Mammary epithelial cell (primary cell): Measurements from ENCODE around the gene THTPA.

Source experiments
- EZH2 ChIP-seq: IDR thresholded peaks from 2 replicates; pipeline ENCODE4 v1.6.1; 2012; ENCODE audit warnings: low read length, inconsistent platforms, borderline replicate concordance
- TF ChIP-seq, protein P1 (sequence below), 2 donors: IDR thresholded peaks in 1 of 2; conservative IDR thresholded peaks in 1 of 2; 2 replicates each; pipeline ENCODE4 v1.5.1; 2011 to 2012; ENCODE audit warnings: inconsistent platforms in 2 of 2, low read length in 2 of 2, mild to moderate bottlenecking in 2 of 2, control low read depth in 1 of 2, low read depth in 1 of 2; ENCODE audit not compliant: insufficient read depth in 1 of 2; ENCODE audit errors: extremely low read depth in 1 of 2

DNA sequence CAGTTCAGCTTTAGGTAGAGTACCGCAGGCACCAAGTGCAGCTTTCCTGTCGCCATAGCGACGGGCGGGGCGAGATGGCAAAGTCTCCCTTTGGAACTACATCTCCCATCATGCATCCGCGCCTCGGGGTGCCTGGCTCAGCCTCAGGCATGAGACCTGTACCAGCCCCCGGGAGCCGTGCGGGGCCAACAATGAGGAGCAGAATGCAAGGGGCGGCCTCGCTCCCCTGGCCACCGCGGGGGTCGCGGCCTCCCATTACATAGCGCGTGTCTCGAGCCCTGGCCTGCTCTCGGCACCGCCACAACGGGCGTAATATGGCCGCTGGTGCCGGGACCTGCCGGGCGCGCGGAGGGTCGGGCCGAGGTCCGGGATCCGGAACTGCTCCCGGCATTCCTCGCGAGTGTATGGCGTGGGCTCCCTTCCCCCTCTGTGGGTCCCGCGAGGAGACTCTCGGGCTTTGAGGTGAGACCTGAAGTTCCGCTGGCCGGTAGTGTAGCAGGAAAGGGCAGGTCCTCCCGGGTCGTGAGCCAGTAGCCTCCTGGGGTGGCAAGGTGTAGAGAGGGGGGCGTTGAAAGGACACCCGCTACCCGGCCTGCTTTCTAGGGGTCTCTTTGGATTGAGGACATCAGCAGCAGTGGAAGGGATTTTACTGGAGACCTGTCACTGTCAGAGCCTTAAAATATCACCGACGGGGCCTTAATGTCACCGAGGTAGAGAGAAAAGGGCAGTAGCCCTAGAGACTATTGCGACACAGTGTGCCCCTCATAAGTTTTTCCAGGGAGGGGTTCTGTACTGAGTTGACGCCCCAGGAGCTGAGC, at the start of gene THTPA:
- TF ChIP-seq, protein P1, sequence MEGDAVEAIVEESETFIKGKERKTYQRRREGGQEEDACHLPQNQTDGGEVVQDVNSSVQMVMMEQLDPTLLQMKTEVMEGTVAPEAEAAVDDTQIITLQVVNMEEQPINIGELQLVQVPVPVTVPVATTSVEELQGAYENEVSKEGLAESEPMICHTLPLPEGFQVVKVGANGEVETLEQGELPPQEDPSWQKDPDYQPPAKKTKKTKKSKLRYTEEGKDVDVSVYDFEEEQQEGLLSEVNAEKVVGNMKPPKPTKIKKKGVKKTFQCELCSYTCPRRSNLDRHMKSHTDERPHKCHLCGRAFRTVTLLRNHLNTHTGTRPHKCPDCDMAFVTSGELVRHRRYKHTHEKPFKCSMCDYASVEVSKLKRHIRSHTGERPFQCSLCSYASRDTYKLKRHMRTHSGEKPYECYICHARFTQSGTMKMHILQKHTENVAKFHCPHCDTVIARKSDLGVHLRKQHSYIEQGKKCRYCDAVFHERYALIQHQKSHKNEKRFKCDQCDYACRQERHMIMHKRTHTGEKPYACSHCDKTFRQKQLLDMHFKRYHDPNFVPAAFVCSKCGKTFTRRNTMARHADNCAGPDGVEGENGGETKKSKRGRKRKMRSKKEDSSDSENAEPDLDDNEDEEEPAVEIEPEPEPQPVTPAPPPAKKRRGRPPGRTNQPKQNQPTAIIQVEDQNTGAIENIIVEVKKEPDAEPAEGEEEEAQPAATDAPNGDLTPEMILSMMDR (conservative IDR thresholded peaks at IDR 0.05 in 1 of 2, IDR thresholded peaks at IDR 0.05 in 1 of 2; ENCODE audit: extremely low read depth in 1 of 2, insufficient read depth in 1 of 2, low read depth in 1 of 2, low read length in 2 of 2), result no peak
- no peak for TF ChIP-seq EZH2
